ENCODE results near the gene FTO.

DNA sequence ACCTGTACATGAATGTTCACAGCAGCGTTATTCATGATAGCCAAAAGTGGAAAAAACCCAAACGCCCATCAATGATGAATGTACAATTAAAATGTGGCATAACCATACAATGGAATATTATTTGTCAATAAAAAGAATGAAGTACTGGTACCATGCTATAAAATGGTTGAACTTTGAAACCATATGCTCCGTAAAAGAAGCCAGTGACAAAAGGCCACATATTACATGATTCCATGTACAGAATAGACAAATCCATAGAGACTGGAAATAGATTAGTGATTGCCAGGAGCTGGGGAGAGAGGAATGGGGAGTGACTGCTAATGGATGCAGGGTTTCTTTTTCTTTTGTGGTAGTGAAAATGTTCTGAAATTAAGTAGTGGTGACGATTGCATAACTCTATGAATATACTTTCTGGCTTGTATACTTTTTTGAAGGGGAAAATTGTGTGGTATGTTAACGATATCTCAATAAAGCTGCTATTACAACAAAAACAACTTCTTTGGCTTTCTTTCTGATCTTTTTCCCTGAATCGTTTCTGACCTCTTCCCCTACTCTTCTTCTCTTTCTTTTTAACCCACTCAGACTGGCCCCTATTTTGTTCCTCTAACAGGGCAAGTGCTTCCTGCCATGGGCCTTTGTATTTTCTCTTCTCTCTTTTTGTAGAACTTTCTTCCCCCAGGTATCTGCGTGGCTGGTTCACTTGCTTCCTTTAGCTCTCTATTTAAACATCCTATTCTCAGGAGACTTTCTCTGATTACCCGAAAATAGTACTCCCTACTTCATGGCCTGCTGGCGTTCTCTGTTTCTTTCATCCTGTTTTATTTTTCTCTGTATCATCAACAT, 67.9 kb downstream of the FTO start:
- TF ChIP-seq, protein P1, sequence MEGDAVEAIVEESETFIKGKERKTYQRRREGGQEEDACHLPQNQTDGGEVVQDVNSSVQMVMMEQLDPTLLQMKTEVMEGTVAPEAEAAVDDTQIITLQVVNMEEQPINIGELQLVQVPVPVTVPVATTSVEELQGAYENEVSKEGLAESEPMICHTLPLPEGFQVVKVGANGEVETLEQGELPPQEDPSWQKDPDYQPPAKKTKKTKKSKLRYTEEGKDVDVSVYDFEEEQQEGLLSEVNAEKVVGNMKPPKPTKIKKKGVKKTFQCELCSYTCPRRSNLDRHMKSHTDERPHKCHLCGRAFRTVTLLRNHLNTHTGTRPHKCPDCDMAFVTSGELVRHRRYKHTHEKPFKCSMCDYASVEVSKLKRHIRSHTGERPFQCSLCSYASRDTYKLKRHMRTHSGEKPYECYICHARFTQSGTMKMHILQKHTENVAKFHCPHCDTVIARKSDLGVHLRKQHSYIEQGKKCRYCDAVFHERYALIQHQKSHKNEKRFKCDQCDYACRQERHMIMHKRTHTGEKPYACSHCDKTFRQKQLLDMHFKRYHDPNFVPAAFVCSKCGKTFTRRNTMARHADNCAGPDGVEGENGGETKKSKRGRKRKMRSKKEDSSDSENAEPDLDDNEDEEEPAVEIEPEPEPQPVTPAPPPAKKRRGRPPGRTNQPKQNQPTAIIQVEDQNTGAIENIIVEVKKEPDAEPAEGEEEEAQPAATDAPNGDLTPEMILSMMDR (IDR thresholded peaks at IDR 0.05 in 4 of 5, conservative IDR thresholded peaks at IDR 0.05 in 1 of 5), result no peak
- no peak for TF ChIP-seq POLR2A (IDR thresholded peaks at IDR 0.05)

Data from gastrocnemius medialis (tissue), 4 donors.